ENCODE measurements around the gene RNF125. TPM values are rescaled to one million over a fixed set of nuclear protein-coding genes. Genes with fewer than 3 reads are reported as not detected.

RNF125 gene
- polyA plus RNA-seq, 2 of the 4 experiments (the other 2 are of a cell fraction) = 0.14 to 0.30 TPM

GRCh38 chr18:32114293-32114942 is 95.8 kb downstream of the RNF125 start:
- POLR2A ChIA-PET = no interaction called here
- H3K27ac ChIP-seq = no peak overlapping the region
- ATAC-seq (no peak), DNase-seq (ENCODE audit: low read depth in 1 of 2, low spot score in 1 of 2) (no peak), FAIRE-seq (no peak)
- WGBS (ENCODE audit: missing lambda C conversion rate) = 81% methylated on average over 4 of the region's 4 CpGs
- TF ChIP-seq KDM5A (IDR thresholded peaks at IDR 0.05) (no peak), CHD2 (IDR thresholded peaks at IDR 0.05; ENCODE audit: low read length, partially characterized antibody) (no peak), CEBPB (IDR thresholded peaks at IDR 0.05) (no peak), FOXS1 (CRISPR knock-in tag; IDR thresholded peaks at IDR 0.05) (no peak), NFE2L2 (conservative IDR thresholded peaks at IDR 0.05; ENCODE audit: low read length) (no peak), RFX5 (IDR thresholded peaks at IDR 0.05) (no peak), SREBF2 (IDR thresholded peaks at IDR 0.05) (no peak), ESRRA (IDR thresholded peaks at IDR 0.05; ENCODE audit: borderline replicate concordance, low read length) (no peak), KDM1A (IDR thresholded peaks at IDR 0.05; ENCODE audit: low read depth) (no peak)
- H3K4me2 ChIP-seq = peak overlapping the region; percentile 43; the same call in 2 of the 3 replicates
- peaks cover 10% of the 10 kb centered on the region for H3K4me1 ChIP-seq
- H3K4me3 ChIP-seq = no peak overlapping the region
- no peaks in the 10 kb centered on the region for H3K9me3 ChIP-seq
- CTCF ChIA-PET = no interaction called here

GRCh38 chr18:32122039-32122438 is 103.4 kb downstream of the RNF125 start:
- 0 out of 3 replicates have a peak, but pooled peaks cover 4% of the 10 kb centered on the region for H3K4me1 ChIP-seq
- ChIA-PET CTCF (no interaction called here), POLR2A (no interaction called here)
- H3K9me3 ChIP-seq = no peaks in the 10 kb centered on the region
- no peak overlapping the region for H3K27ac ChIP-seq
- no peak overlapping the region for H3K4me3 ChIP-seq
- FAIRE-seq = no peak
- no peak for ATAC-seq
- no peak overlapping the region for H3K4me2 ChIP-seq
- no peak for DNase-seq (ENCODE audit: low read depth in 1 of 2, low spot score in 1 of 2)
- TF ChIP-seq ESRRA (IDR thresholded peaks at IDR 0.05; ENCODE audit: borderline replicate concordance, low read length) (no peak), RCOR1 (IDR thresholded peaks at IDR 0.05; ENCODE audit: low read depth, low read length) (no peak), CEBPB (IDR thresholded peaks at IDR 0.05) (no peak), SREBF2 (IDR thresholded peaks at IDR 0.05) (no peak), USF2 (IDR thresholded peaks at IDR 0.05) (no peak), RNF2 (IDR thresholded peaks at IDR 0.05; ENCODE audit: borderline replicate concordance, low read depth) (no peak), HES2 (IDR thresholded peaks at IDR 0.05) (no peak), HEYL (CRISPR knock-in tag; IDR thresholded peaks at IDR 0.05) (no peak), EHMT2 (IDR thresholded peaks at IDR 0.05; ENCODE audit: low read depth) (no peak), BCL3 (IDR thresholded peaks at IDR 0.05) (no peak), FOSL2 (IDR thresholded peaks at IDR 0.05) (no peak), FOSL2 (CRISPR knock-in tag; IDR thresholded peaks at IDR 0.05) (no peak), JUNB (IDR thresholded peaks at IDR 0.05) (no peak), ZC3H11A (IDR thresholded peaks at IDR 0.05) (no peak), ZFP36 (IDR thresholded peaks at IDR 0.05; ENCODE audit: borderline replicate concordance, partially characterized antibody) (no peak), KDM1A (IDR thresholded peaks at IDR 0.05; ENCODE audit: low read depth) (no peak), CHD2 (IDR thresholded peaks at IDR 0.05; ENCODE audit: low read length, partially characterized antibody) (no peak), JUN (IDR thresholded peaks at IDR 0.05) (no peak), SMC3 (IDR thresholded peaks at IDR 0.05) (no peak)
- WGBS (ENCODE audit: missing lambda C conversion rate) = 78% methylated on average over 5 of the region's 5 CpGs

Other genes with a start within 250 kb of the RNF125 start
- gene TRAPPC8, start 75.7 kb upstream of the RNF125 start, polyA plus RNA-seq (2011; rRNA removed) = 41.8 and 58.8 TPM in 2 replicates
- gene TRAPPC8, start 75.7 kb upstream of the RNF125 start, polyA plus RNA-seq (2017; fragmentation: RNase III; extraction: RNeasy Plus Mini Kit Qiagen cat#74134 plus additional on column Dnase treatment) = 12.0 to 12.4 TPM (median 12.2 TPM) in 3 replicates
- gene RNF138, start 73.0 kb downstream of the RNF125 start, polyA plus RNA-seq (2011; rRNA removed) = 11.6 and 17.4 TPM in 2 replicates
- 18.3 to 24.9 TPM (median 18.6 TPM) in 3 replicates for gene RNF138, start 73.0 kb downstream of the RNF125 start, polyA plus RNA-seq (2017; fragmentation: RNase III; extraction: RNeasy Plus Mini Kit Qiagen cat#74134 plus additional on column Dnase treatment)
- 0.04 and 0.05 TPM in 2 replicates for gene MEP1B, start 171.2 kb downstream of the RNF125 start, polyA plus RNA-seq (2011; rRNA removed)
- gene MEP1B, start 171.2 kb downstream of the RNF125 start, polyA plus RNA-seq (2017; fragmentation: RNase III; extraction: RNeasy Plus Mini Kit Qiagen cat#74134 plus additional on column Dnase treatment) = 0.04 TPM in 1 of 3 replicates, not detected in the others